ENCODE measurements around the gene FRMPD2.
"Not testable (repeated sequence)": the region's sequence is repeated elsewhere in the genome, so short reads cannot be mapped to it uniquely, and the experiment has no call there.

The FRMPD2 gene

GRCh38 chr10:48125631-48126030 lies 148.9 kb downstream of the FRMPD2 start:
- not testable (repeated sequence) for DNase-seq (ENCODE audit: low read depth)

- DNase-seq (ENCODE audit: low read depth), result not testable (repeated sequence)
These were observed 151.9 kb downstream of the FRMPD2 start for GRCh38 chr10:48122618-48123017.

- DNase-seq (ENCODE audit: low read depth), result not testable (repeated sequence)
These were observed 164.2 kb downstream of the FRMPD2 start for GRCh38 chr10:48110277-48110676.
